HG03460 (cell line): ENCODE measurements around the gene NHLRC2.

Source experiments
- ATAC-seq: cut with Tn5 transposase; IDR thresholded peaks from one replicate; pipeline ENCODE4 v1.9.1; 2021; ENCODE audit not compliant: unreplicated experiment

Gene NHLRC2

GRCh38 chr10:113908236-113908635 lies 53.8 kb downstream of the NHLRC2 start:
- ATAC-seq = no peak

- ATAC-seq = no peak
These were observed 56.7 kb downstream of the NHLRC2 start for GRCh38 chr10:113911113-113911512.

GRCh38 chr10:113911839-113912238 lies 57.4 kb downstream of the NHLRC2 start:
- ATAC-seq = no peak

- no peak for ATAC-seq
These were observed 58.1 kb downstream of the NHLRC2 start for GRCh38 chr10:113912582-113912981.

GRCh38 chr10:113914956-113915355 lies 60.5 kb downstream of the NHLRC2 start:
- no peak for ATAC-seq

- ATAC-seq = no peak
These were observed 61.1 kb downstream of the NHLRC2 start for GRCh38 chr10:113915540-113915939.

- ATAC-seq = no peak
These were observed 61.6 kb downstream of the NHLRC2 start for GRCh38 chr10:113916053-113916452.

- no peak for ATAC-seq
These were observed 63.2 kb downstream of the NHLRC2 start for GRCh38 chr10:113917636-113918035.

GRCh38 chr10:113920114-113920513 lies 65.7 kb downstream of the NHLRC2 start:
- no peak for ATAC-seq

- no peak for ATAC-seq
These were observed 66.4 kb downstream of the NHLRC2 start for GRCh38 chr10:113920875-113921274.

GRCh38 chr10:113921561-113922370 lies 67.3 kb downstream of the NHLRC2 start:
- no peak for ATAC-seq

GRCh38 chr10:113922787-113923570 lies 68.5 kb downstream of the NHLRC2 start:
- ATAC-seq = no peak

- ATAC-seq = no peak
These were observed 69.7 kb downstream of the NHLRC2 start for GRCh38 chr10:113924186-113924585.

GRCh38 chr10:113924664-113925063 lies 70.2 kb downstream of the NHLRC2 start:
- no peak for ATAC-seq

GRCh38 chr10:113927440-113927839 lies 73.0 kb downstream of the NHLRC2 start:
- no peak for ATAC-seq

- no peak for ATAC-seq
These were observed 74.4 kb downstream of the NHLRC2 start for GRCh38 chr10:113928830-113929229.

GRCh38 chr10:113929522-113929921 lies 75.1 kb downstream of the NHLRC2 start:
- ATAC-seq = no peak

- no peak for ATAC-seq
These were observed 76.1 kb downstream of the NHLRC2 start for GRCh38 chr10:113930482-113931057.

GRCh38 chr10:113932854-113933253 lies 78.4 kb downstream of the NHLRC2 start:
- no peak for ATAC-seq

GRCh38 chr10:113933894-113934532 lies 79.6 kb downstream of the NHLRC2 start:
- no peak for ATAC-seq

- ATAC-seq = no peak
These were observed 82.8 kb downstream of the NHLRC2 start for GRCh38 chr10:113937258-113937657.
